Measurements from ENCODE around the gene IL16.

DNA sequence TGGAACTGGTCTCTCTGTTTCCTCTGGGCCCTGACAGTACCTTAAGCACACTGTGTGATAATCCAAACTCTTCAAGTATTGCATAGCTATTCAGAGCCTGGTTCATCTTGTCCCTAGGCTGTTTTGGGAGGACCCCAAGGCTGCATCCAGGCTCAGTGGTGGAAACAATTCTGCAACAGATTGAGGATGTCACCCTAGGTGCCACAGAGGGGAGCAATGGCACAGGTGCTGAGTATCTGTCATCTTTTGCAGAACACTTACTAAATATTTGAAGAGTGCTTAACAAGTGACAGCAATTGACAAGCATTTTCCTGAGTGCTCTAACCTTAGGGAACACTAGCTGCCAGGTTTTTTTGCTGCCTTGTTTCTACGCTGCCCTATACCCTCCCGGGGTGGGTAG, 99.5 kb downstream of the IL16 start:
- TF ChIP-seq CTCF (conservative IDR thresholded peaks at IDR 0.05; ENCODE audit: low read length) (0 out of 2 replicates have a peak, but pooled peaks have one; percentile 26), EZH2phosphoT487 (IDR thresholded peaks at IDR 0.05; ENCODE audit: borderline replicate concordance, low read depth, low read length) (no peak)

Data from OCI-LY7 (cell line).